CD4-positive, alpha-beta T cell treated with Interleukin-12 subunit alpha and Interleukin-12 subunit beta, for 1 hour (primary cell): ENCODE data around the gene CLSTN3.
A peak's percentile ranks its signal among the peaks of the same experiment; 100 is the strongest.

Experiments
- DNase-seq: peaks from one replicate; pipeline ENCODE4 v3.0.0-alpha.2; 2020

Gene CLSTN3

GRCh38 chr12:7128681-7129286, 1.4 kb upstream of the CLSTN3 start, which contains the start of gene RBP5:
Gene RBP5, minus strand, starts transcription at chr12:7128889. Its CDS starts 114 bp downstream, at chr12:7128775.
- DNase-seq, result no peak

- no peak for DNase-seq
These were observed 792 bp upstream of the CLSTN3 start for GRCh38 chr12:7129287-7129871.

GRCh38 chr12:7130701-7131501, 730 bp downstream of the CLSTN3 start:
- DNase-seq, result peak; percentile 60

- DNase-seq, result peak; percentile 27
These were observed 1.3 kb downstream of the CLSTN3 start for GRCh38 chr12:7131502-7131866.

- DNase-seq, result no peak
These were observed 4.4 kb downstream of the CLSTN3 start for GRCh38 chr12:7134396-7135166.

GRCh38 chr12:7136071-7136470, 5.9 kb downstream of the CLSTN3 start:
- no peak for DNase-seq

GRCh38 chr12:7136676-7137075, 6.5 kb downstream of the CLSTN3 start:
- DNase-seq, result no peak

- no peak for DNase-seq
These were observed 7.7 kb downstream of the CLSTN3 start for GRCh38 chr12:7137908-7138307.

GRCh38 chr12:7139200-7139599, 9.0 kb downstream of the CLSTN3 start:
- DNase-seq, result no peak

- no peak for DNase-seq
These were observed 11.3 kb downstream of the CLSTN3 start for GRCh38 chr12:7141351-7142005.

GRCh38 chr12:7142056-7142644, 12.0 kb downstream of the CLSTN3 start:
- DNase-seq, result peak; percentile 60

GRCh38 chr12:7142809-7143465, 12.8 kb downstream of the CLSTN3 start:
- no peak for DNase-seq

- no peak for DNase-seq
These were observed 13.4 kb downstream of the CLSTN3 start for GRCh38 chr12:7143564-7143963.

- peak; percentile 46 for DNase-seq
These were observed 14.4 kb downstream of the CLSTN3 start for GRCh38 chr12:7144414-7145120.

GRCh38 chr12:7145671-7146070, 15.5 kb downstream of the CLSTN3 start:
- no peak for DNase-seq

GRCh38 chr12:7146228-7146627, 16.1 kb downstream of the CLSTN3 start:
- no peak for DNase-seq

GRCh38 chr12:7146906-7147305, 16.7 kb downstream of the CLSTN3 start:
- no peak for DNase-seq

- DNase-seq, result no peak
These were observed 20.2 kb downstream of the CLSTN3 start for GRCh38 chr12:7150356-7150755.

- no peak for DNase-seq
These were observed 20.7 kb downstream of the CLSTN3 start for GRCh38 chr12:7150841-7151240.

- no peak for DNase-seq
These were observed 21.4 kb downstream of the CLSTN3 start for GRCh38 chr12:7151532-7151931.

GRCh38 chr12:7152818-7153217, 22.6 kb downstream of the CLSTN3 start:
- no peak for DNase-seq
